AG09309 (cell line): ENCODE data around the gene PHGDH.

ENCODE experiments used
- DNase-seq: peaks from one replicate; pipeline ENCODE4 v3.0.0-alpha.2; 2010; ENCODE audit warnings: low read depth
- H3K4me3 ChIP-seq: 2 replicates; pipeline ENCODE4 v1.5.1; 2011; ENCODE audit warnings: mild to moderate bottlenecking, low read depth, low read length, moderate library complexity; ENCODE audit not compliant: control insufficient read depth
- TF ChIP-seq, protein P1 (sequence below): IDR thresholded peaks from 2 replicates; pipeline ENCODE4 v1.5.1; 2011; ENCODE audit warnings: mild to moderate bottlenecking, low read depth, low read length, inconsistent platforms; ENCODE audit not compliant: insufficient read depth, control insufficient read depth; ENCODE audit errors: missing control alignments

The PHGDH gene

GRCh38 chr1:119747451-119747850, 35.7 kb downstream of the PHGDH start:
- DNase-seq = no peak
- H3K4me3 ChIP-seq = no peak overlapping the region
- TF ChIP-seq, protein P1, sequence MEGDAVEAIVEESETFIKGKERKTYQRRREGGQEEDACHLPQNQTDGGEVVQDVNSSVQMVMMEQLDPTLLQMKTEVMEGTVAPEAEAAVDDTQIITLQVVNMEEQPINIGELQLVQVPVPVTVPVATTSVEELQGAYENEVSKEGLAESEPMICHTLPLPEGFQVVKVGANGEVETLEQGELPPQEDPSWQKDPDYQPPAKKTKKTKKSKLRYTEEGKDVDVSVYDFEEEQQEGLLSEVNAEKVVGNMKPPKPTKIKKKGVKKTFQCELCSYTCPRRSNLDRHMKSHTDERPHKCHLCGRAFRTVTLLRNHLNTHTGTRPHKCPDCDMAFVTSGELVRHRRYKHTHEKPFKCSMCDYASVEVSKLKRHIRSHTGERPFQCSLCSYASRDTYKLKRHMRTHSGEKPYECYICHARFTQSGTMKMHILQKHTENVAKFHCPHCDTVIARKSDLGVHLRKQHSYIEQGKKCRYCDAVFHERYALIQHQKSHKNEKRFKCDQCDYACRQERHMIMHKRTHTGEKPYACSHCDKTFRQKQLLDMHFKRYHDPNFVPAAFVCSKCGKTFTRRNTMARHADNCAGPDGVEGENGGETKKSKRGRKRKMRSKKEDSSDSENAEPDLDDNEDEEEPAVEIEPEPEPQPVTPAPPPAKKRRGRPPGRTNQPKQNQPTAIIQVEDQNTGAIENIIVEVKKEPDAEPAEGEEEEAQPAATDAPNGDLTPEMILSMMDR = no peak

GRCh38 chr1:119748040-119748439, 36.3 kb downstream of the PHGDH start:
- DNase-seq = no peak
- TF ChIP-seq, protein P1 = no peak

GRCh38 chr1:119752592-119752991, 40.9 kb downstream of the PHGDH start:
- H3K4me3 ChIP-seq = no peak overlapping the region
- DNase-seq = no peak
- TF ChIP-seq, protein P1 = no peak

More at GRCh38 chr1:119748040-119748439, 36.3 kb downstream of the PHGDH start:
- no peak overlapping the region for H3K4me3 ChIP-seq

- H3K4me3 ChIP-seq = no peak overlapping the region
- no peak for DNase-seq
- TF ChIP-seq, protein P1 = no peak
These were observed 46.9 kb downstream of the PHGDH start for GRCh38 chr1:119758584-119758983.

- no peak overlapping the region for H3K4me3 ChIP-seq
- DNase-seq = no peak
- TF ChIP-seq, protein P1 = no peak
These were observed 50.7 kb downstream of the PHGDH start for GRCh38 chr1:119762409-119762808.

DNA sequence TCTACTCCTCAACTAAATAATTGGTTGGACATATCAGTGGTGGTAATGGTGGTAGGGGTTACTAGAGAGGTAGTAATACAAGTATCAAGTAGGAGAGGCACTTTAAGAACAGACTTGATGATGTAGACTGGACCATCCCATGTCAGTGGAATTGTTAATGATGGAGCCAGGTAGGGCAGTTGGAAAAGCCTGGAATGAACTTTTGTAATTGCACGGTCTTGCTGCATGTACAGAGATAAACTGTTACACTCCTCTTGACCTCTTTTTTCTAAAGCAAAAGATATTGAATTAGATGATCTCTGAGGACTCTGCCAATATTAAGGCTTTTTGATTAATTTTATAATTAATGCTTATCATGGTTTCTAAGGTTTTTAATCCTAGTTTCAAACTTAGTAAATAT, 51.2 kb downstream of the PHGDH start:
- DNase-seq = no peak
- no peak overlapping the region for H3K4me3 ChIP-seq
- TF ChIP-seq, protein P1 = no peak

DNA sequence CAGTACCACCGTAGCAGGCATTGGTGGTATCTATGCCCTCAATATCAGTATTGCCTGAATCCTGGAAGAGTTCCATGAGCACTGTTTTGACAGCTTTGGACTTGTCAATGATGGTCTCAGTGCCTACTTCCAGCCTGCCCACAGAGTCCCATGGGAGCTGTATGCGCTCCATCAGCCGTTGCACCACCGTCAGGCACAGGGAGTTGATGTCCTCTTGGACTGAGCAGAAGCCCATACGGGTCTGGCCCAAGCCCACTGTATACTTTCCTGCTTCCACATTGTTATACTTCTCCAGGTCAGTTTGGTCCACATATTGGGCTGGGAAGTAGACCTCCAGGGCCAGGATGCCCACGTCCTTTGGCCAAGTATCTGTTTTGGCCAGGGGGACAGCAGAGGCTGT, 52.5 kb downstream of the PHGDH start:
- no peak for DNase-seq
- TF ChIP-seq, protein P1 = no peak
- H3K4me3 ChIP-seq = no peak overlapping the region
